GM23248 (cell line): ENCODE data around the gene BCL2L13. TPM values are rescaled to one million over a fixed set of nuclear protein-coding genes. Genes with fewer than 3 reads are reported as not detected.

Experiments used
- DNase-seq: peaks from one replicate; pipeline ENCODE4 v3.0.0-alpha.2; 2015
- H2AFZ ChIP-seq: fragments of 200-600 bp; sonication (generic); 2 replicates; pipeline ENCODE4 v1.6.1; 2016; ENCODE audit warnings: antibody characterized with exemption
- H3F3A ChIP-seq: fragments of 200-600 bp; sonication (generic); 2 replicates; pipeline ENCODE4 v1.6.1; 2016; ENCODE audit warnings: mild to moderate bottlenecking, antibody characterized with exemption, mixed run types; ENCODE audit not compliant: insufficient read depth
- H3K27ac ChIP-seq: fragments of 200-600 bp; sonication (generic); 2 replicates; pipeline ENCODE4 v1.5.1; 2016; ENCODE audit warnings: mild to moderate bottlenecking
- H3K27me3 ChIP-seq: fragments of 200-600 bp; sonication (generic); replicated peaks from 2 replicates; pipeline ENCODE4 v1.6.1; 2016; ENCODE audit warnings: mild to moderate bottlenecking; ENCODE audit not compliant: insufficient read depth
- H3K36me3 ChIP-seq: fragments of 200-600 bp; sonication (generic); 2 replicates; pipeline ENCODE4 v1.6.1; 2016; ENCODE audit warnings: low read depth, mild to moderate bottlenecking
- H3K4me1 ChIP-seq: fragments of 200-600 bp; sonication (generic); 2 replicates; pipeline ENCODE4 v1.6.1; 2016; ENCODE audit warnings: mild to moderate bottlenecking; ENCODE audit not compliant: insufficient read depth
- H3K4me2 ChIP-seq: fragments of 200-600 bp; sonication (generic); one replicate; pipeline ENCODE4 v1.6.1; 2016; ENCODE audit warnings: mild to moderate bottlenecking; ENCODE audit not compliant: unreplicated experiment
- H3K4me3 ChIP-seq: fragments of 200-600 bp; sonication (generic); 2 replicates; pipeline ENCODE4 v1.5.1; 2016; ENCODE audit warnings: mild to moderate bottlenecking
- H3K79me2 ChIP-seq: fragments of 200-600 bp; sonication (generic); 2 replicates; pipeline ENCODE4 v1.6.1; 2016; ENCODE audit warnings: mild to moderate bottlenecking; ENCODE audit not compliant: insufficient read depth
- H3K9ac ChIP-seq: fragments of 200-600 bp; sonication (generic); 2 replicates; pipeline ENCODE4 v1.6.1; 2016; ENCODE audit warnings: mild to moderate bottlenecking
- H3K9me2 ChIP-seq: fragments of 200-600 bp; sonication (generic); 2 replicates; pipeline ENCODE4 v1.6.1; 2016; ENCODE audit warnings: mixed run types, mild to moderate bottlenecking, moderate library complexity; ENCODE audit not compliant: insufficient read depth
- H3K9me3 ChIP-seq: fragments of 200-600 bp; sonication (generic); one replicate; pipeline ENCODE4 v1.6.1; 2017; ENCODE audit warnings: low read depth
- H4K20me1 ChIP-seq: fragments of 200-600 bp; sonication (generic); 2 replicates; pipeline ENCODE4 v1.6.0; 2016; ENCODE audit not compliant: insufficient read depth
- EZH2 ChIP-seq: fragments of 200-600 bp; sonication (generic); IDR thresholded peaks from 2 replicates; pipeline ENCODE4 v1.6.1; 2018; ENCODE audit warnings: antibody characterized with exemption, mild to moderate bottlenecking; ENCODE audit not compliant: insufficient read depth, poor library complexity, severe bottlenecking
- EZH2phosphoT487 ChIP-seq: fragments of 200-600 bp; sonication (generic); IDR thresholded peaks from 2 replicates; pipeline ENCODE4 v1.6.1; 2018; ENCODE audit warnings: antibody characterized with exemption, moderate library complexity, mild to moderate bottlenecking, low read depth; ENCODE audit not compliant: insufficient read depth
- WGBS, 2 experiments: methylation state at CpG; one replicate each; pipeline ENCODE4 v1.1.6; 2015 to 2017; ENCODE audit warnings: low lambda C conversion rate in 2 of 2, low coverage in 1 of 2; ENCODE audit errors: missing lambda C conversion rate in 2 of 2; 5-methylcytosine and 5-hydroxymethylcytosine counted together
- in situ Hi-C: fragments of 300-500 bp; cut with MboI; formaldehyde crosslinking; loops from 2 replicates; pipeline ENCODE4 v1.15.0; 2020
- polyA plus RNA-seq: library from polyadenylated mRNA; unstranded; fragments of >200 nt; fragmentation: Nextera tagmentation; extraction: Ambion mirVana; gene quantifications from 2 replicates; pipeline ENCODE4 v1.2.1, GENCODE V29; 2016
- total RNA-seq: library from RNA; depleted of rRNA; stranded (reverse); fragments of >200 nt; shearing (Covaris generic); gene quantifications from 2 replicates; pipeline ENCODE4 v1.2.3, GENCODE V29; 2014

The BCL2L13 gene
- total and polyA plus RNA-seq, 2 experiments from 2014 or later: 44.9 to 71.9 TPM

DNA sequence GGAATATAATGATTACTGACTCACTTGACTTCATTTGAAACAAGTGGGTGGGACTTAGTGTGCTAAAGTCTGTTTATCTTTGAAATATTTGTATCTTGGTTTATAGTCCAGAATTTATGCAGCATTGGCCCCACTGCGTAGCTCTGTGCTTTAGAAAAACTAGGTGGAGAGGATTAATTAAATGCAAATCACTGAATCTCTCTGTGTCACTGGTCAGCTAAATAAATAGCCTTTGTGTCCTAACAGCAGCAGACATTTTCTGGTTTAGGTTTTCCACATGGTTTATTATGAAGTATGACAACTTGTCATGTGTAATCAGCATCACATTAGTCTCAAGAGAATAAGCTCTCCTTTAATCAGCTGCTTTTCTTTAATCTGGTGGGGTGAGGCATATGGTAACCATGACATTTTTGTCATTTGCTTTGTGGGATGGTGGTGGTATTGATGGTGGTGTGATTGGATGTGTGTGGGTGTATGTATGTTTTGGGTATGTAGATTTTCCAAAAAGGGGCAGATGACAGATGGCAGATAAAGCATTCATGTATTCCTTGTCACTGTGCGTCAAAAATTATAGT lies 33.9 kb downstream of the BCL2L13 start:
- in situ Hi-C loops: no loop called here
- 0 out of 2 replicates have a peak, but pooled peaks cover 14% of the 10 kb centered on the region for H3K4me1 ChIP-seq
- WGBS, 2 experiments: 80 to 81% methylated on average over 2 of the region's 2 CpGs
- peaks cover 81% of the 10 kb centered on the region for H3K79me2 ChIP-seq
- peak overlapping the region; percentile 17 for H3K27ac ChIP-seq
- no peak overlapping the region for H2AFZ ChIP-seq
- peaks cover 6% of the 10 kb centered on the region; the same call in 1 of the 2 replicates for H3K36me3 ChIP-seq
- H3K9ac ChIP-seq: no peak overlapping the region
- H3K9me3 ChIP-seq: no peaks in the 10 kb centered on the region
- no peak overlapping the region for H3K4me2 ChIP-seq
- no peaks in the 10 kb centered on the region for H3K9me2 ChIP-seq
- H3F3A ChIP-seq: peaks cover 8% of the 10 kb centered on the region; the same call in 1 of the 2 replicates
- H3K27me3 ChIP-seq: no peaks in the 10 kb centered on the region
- TF ChIP-seq EZH2 (no peak), EZH2phosphoT487 (no peak)
- H4K20me1 ChIP-seq: no peaks in the 10 kb centered on the region
- no peak overlapping the region for H3K4me3 ChIP-seq
- DNase-seq: no peak

DNA sequence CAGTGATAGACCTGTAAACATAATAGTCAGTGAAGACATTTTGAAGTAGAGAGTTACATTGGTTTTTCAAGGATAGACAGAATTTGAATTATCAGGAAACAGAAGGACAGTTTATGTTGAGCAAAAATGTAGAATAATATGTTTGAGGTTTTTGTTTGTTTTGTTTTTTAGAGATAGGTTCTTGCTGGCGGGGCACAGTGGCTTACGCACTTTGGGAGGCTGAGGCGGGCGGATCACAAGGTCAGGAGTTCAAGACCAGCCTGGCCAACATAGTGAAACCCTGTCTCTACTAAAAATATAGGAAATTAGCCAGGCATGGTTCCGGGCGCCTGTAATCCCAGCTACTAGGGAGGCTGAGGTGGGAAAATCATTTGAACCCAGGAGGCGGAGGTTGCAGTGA lies 35.6 kb downstream of the BCL2L13 start:
- in situ Hi-C loops: no loop called here
- 95 to 97% methylated on average over 7 of the region's 7 CpGs for WGBS, 2 experiments
- peaks cover 83% of the 10 kb centered on the region for H3K79me2 ChIP-seq

DNA sequence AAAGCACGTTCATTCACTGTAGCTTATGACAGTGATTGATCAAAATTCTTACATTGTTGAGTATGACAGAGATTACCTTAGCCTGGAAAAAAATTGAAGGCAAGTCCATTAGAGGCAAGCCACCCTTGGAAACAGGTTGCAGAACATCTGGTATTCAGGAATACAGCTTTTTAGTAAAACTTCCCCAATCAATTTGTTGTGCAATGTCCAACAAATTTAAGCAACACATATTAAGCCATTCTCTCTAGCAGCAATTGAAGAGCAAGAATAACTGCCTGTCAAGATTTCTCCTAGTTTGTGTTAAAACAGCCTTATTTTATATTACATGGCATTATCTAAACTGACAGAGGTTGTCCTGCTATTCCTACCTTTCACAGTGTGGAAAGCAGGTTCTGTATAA lies 37.0 kb downstream of the BCL2L13 start:
- whole genome bisulfite sequencing, 2 experiments: 93 to 95% methylated on average over 1 of the region's 1 CpG
- no peak overlapping the region for H3K27ac ChIP-seq
- no peak overlapping the region for H3K9ac ChIP-seq
- peaks cover 79% of the 10 kb centered on the region for H3K79me2 ChIP-seq
- in situ Hi-C loops: no loop called here
- H3K9me3 ChIP-seq: no peaks in the 10 kb centered on the region
- no peak overlapping the region for H2AFZ ChIP-seq
- peaks cover 8% of the 10 kb centered on the region; the same call in 1 of the 2 replicates for H3F3A ChIP-seq
- no peaks in the 10 kb centered on the region for H3K9me2 ChIP-seq
- no peak for TF ChIP-seq EZH2phosphoT487
- TF ChIP-seq EZH2: no peak
- no peaks in the 10 kb centered on the region for H3K27me3 ChIP-seq
- DNase-seq: no peak
- H3K4me1 ChIP-seq: peaks cover 23% of the 10 kb centered on the region; the same call in 1 of the 2 replicates
- H3K36me3 ChIP-seq: peaks cover 5% of the 10 kb centered on the region; the same call in 1 of the 2 replicates
- H3K4me3 ChIP-seq: no peak overlapping the region
- H4K20me1 ChIP-seq: no peaks in the 10 kb centered on the region
- H3K4me2 ChIP-seq: no peak overlapping the region

More for the DNA sequence above, 35.6 kb downstream of the BCL2L13 start:
- no peaks in the 10 kb centered on the region for H4K20me1 ChIP-seq
- H3K27me3 ChIP-seq: no peaks in the 10 kb centered on the region
- peaks cover 6% of the 10 kb centered on the region; the same call in 1 of the 2 replicates for H3K36me3 ChIP-seq
- peaks cover 8% of the 10 kb centered on the region; the same call in 1 of the 2 replicates for H3F3A ChIP-seq
- TF ChIP-seq EZH2phosphoT487 (no peak), EZH2 (no peak)
- no peak overlapping the region for H3K27ac ChIP-seq
- H3K9ac ChIP-seq: no peak overlapping the region
- H3K4me1 ChIP-seq: peaks cover 20% of the 10 kb centered on the region; the same call in 1 of the 2 replicates
- no peak for DNase-seq
- H2AFZ ChIP-seq: no peak overlapping the region
- no peak overlapping the region for H3K4me3 ChIP-seq
- H3K9me2 ChIP-seq: no peaks in the 10 kb centered on the region
- no peaks in the 10 kb centered on the region for H3K9me3 ChIP-seq
- no peak overlapping the region for H3K4me2 ChIP-seq

DNA sequence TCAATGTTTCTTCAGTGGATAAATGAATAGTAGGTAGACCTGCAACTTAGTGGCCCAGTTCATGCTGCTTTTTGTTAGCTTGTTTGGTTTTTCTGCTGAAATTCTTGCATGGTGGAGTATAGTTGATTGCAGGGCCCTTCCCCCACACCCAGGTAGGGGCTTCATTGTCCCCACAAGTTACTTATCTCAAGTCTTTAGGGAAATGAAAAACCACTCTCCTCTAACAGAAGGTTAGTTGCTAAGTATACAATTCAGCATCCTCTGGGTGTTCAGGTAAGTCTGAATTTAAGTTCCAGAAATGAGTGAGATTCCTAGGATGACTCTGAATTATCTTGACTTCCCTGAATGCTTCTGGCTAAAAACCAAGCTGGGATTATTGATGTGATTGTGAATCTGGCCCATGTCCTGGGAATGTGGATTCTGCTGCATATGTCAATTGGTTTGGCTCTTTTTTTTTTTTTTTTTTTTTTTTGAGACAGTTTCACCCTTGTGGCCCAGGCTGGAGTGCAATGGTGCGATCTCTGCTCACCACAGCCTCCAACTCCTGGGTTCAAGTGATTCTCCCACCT lies 40.3 kb downstream of the BCL2L13 start:
- no peaks in the 10 kb centered on the region for H3K27me3 ChIP-seq
- H3K36me3 ChIP-seq: no peaks in the 10 kb centered on the region
- H3K4me3 ChIP-seq: no peak overlapping the region
- no peak overlapping the region for H3K4me2 ChIP-seq
- no peak overlapping the region for H2AFZ ChIP-seq
- H3K9me3 ChIP-seq: no peaks in the 10 kb centered on the region
- WGBS, 2 experiments: 90 to 100% methylated on average over 1 of the region's 1 CpG
- H3F3A ChIP-seq: no peaks in the 10 kb centered on the region
- H4K20me1 ChIP-seq: no peaks in the 10 kb centered on the region
- peaks cover 73% of the 10 kb centered on the region for H3K79me2 ChIP-seq
- no peak overlapping the region for H3K9ac ChIP-seq
- H3K27ac ChIP-seq: no peak overlapping the region
- DNase-seq: no peak
- no peaks in the 10 kb centered on the region for H3K9me2 ChIP-seq
- H3K4me1 ChIP-seq: peaks cover 9% of the 10 kb centered on the region; the same call in 1 of the 2 replicates
- TF ChIP-seq EZH2phosphoT487: no peak
- no peak for TF ChIP-seq EZH2
- in situ Hi-C loops: no loop called here
